H7 (cell line): ENCODE data around the gene WNK4. TPM values are rescaled to one million over a fixed set of nuclear protein-coding genes. Genes with fewer than 3 reads are reported as not detected.

Source experiments
- DNase-seq: peaks from one replicate; pipeline ENCODE4 v3.0.0; 2012
- H3K27me3 ChIP-seq: 2 replicates; pipeline ENCODE4 v1.6.0; 2011; ENCODE audit warnings: mild to moderate bottlenecking, low read length; ENCODE audit not compliant: control insufficient read depth, insufficient read depth
- H3K36me3 ChIP-seq: replicated peaks from 2 replicates; pipeline ENCODE4 v1.5.1; 2011; ENCODE audit warnings: low read length; ENCODE audit not compliant: control insufficient read depth, insufficient read depth
- H3K4me3 ChIP-seq: 2 replicates; pipeline ENCODE4 v1.5.1; 2011; ENCODE audit warnings: low read depth, mild to moderate bottlenecking, control low read depth, low read length, moderate library complexity; ENCODE audit not compliant: insufficient read depth
- total RNA-seq: library from RNA; depleted of rRNA; stranded (reverse); fragments of >200 nt; shearing (Covaris generic); gene quantifications from 2 replicates; pipeline ENCODE4 v1.2.3, GENCODE V29; 2014

The WNK4 gene
- total RNA-seq, 1 experiment from 2014 or later: 0.24 TPM

DNA sequence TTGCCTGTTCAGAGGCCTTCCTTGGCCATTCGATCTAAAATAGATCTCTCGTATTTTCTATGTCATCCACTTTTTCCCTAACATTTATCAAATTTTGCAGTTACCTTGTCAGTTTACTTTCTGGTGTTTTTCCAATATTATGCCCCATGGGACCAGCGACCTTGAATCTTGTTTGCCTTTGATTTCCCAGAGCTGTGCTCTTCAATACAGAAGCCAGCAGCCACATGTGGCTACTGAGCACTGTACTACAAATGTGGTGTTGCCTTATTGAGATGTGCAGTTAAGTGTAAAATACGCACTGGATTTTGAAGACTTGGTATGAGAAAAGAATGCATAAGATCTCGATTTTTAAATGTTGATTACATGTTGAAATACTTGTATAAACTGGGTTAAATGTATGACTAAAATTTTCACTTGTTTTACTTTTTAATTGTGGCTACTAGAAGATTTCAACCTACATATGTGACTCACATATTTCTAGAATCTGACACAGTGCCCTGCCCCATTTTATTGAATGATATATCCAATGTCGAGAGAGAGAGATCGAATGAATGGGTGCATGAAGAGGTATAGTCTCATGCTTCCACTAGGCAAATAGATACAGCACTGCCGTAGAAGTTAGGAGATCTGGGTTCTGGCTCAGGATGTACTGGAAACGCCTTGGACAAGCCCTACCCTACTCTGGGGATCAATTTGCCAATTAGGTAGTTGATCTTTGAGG is 52.0 kb downstream of the WNK4 start:
- H3K4me3 ChIP-seq: peak overlapping the region; percentile 99
- DNase-seq: no peak
- peaks cover 12% of the 10 kb centered on the region for H3K36me3 ChIP-seq
- no peaks in the 10 kb centered on the region; the same call in 1 of the 2 replicates for H3K27me3 ChIP-seq

DNA sequence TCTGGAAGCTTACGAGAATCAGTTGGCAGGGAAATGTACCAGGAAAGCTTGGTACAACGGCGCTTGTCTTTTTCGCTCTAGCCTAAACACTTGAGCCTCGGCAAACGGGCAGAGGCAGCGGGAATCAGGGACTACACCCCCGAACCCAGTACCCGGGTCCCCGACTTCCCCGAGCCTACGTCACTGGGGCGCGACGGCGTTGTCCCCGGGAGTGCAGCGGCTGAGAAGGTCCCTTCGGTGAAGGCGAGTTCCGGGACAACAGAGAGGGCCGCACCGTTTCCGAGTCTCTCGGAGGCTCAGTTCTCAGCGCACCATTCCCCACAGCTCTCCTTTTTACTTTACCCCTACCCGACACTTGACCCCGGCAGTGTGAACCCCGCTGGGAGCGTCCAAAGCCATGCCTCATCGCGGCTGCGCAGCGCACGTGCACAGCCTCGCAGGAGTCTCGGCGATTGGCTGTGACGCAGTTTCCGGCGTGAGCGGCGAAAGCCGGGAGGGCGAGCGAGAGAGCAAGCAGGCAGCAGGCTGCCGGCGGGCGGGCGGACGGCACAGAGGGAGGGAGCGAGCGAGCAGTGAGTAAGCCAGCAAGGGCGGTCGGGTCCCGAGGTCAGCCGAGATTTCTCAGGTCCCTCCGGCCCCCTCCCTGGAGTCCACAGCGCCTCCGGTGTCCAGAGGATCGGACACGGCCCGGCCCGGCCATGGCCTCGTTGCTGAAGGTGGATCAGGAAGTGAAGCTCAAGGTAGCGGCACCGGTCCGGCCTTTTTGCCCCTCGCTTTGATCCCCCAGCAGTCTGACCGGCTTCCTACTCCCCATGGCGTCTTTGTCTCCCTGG is 52.7 kb downstream of the WNK4 start, which contains the start of gene PSME3:
PSME3 (plus strand) TSS at position 464 of the 833 bp plus-strand sequence; CDS start at position 699, 235 bp downstream.
- peaks cover 19% of the 10 kb centered on the region for H3K36me3 ChIP-seq
- peak; percentile 96 for DNase-seq
- H3K27me3 ChIP-seq: no peaks in the 10 kb centered on the region; the same call in 1 of the 2 replicates
- peak within 1 kb of the TSS; percentile 99 for H3K4me3 ChIP-seq

- no peak for DNase-seq
- H3K36me3 ChIP-seq: peaks cover 25% of the 10 kb centered on the region
- peak overlapping the region; percentile 99 for H3K4me3 ChIP-seq
- H3K27me3 ChIP-seq: no peaks in the 10 kb centered on the region
Observed at GRCh38 chr17:42833767-42834422, 53.5 kb downstream of the WNK4 start.

DNA sequence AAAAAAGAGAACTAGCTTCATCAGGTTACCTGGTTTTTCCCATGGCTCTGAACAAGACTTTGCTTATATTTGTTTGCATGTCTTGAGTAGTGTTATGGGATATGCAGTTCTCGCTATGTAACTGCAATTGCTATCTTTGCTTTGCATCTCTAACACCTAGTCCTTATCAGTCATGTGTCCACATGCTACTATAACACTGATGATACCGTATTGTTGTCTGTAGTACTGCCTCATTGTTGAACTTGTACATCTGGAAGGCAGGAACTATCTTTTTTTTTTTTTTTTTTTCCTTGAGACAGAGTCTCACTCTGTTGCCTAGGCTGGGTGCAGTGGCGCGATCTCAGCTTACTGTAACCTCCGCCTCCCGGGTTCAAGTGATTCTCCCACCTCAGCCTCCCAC is 55.3 kb downstream of the WNK4 start:
- no peak for DNase-seq
- H3K4me3 ChIP-seq: no peak overlapping the region
- H3K27me3 ChIP-seq: no peaks in the 10 kb centered on the region
- H3K36me3 ChIP-seq: peaks cover 31% of the 10 kb centered on the region

DNA sequence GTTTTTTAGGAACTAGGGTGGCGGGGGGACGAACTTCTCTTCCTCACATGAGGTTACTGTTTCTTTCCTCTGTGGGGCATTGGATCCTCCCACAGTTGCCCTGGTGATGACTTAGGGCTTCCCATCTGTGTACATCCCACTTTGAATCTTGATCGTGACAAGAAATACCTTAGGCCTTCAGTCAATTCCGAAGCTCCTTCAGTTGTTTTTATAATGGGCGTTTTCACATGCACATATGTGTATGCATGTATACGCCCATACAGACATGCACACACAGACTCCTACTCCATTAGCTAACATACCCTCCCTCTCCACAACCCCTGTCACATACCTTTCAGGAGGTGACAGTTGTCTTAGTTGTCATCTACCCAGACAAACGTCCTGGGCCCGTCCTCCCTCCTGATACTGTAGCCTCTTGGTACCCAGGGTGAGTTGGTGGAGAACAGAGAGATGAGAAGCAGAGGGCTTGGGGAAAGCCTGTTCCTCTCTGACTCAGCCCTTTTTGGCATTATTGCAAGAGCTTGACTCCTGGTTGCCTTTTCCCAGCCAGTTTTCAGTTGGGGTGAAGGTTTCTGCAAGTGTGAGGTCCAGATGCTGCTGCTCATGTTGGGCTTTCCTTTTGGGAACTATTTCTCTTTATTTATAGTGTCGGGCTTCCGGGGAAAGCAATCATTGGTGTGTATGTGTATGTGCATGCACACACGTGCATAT is 61.7 kb downstream of the WNK4 start:
- no peak for DNase-seq
- Histone ChIP-seq H3K27me3 (no peaks in the 10 kb centered on the region), H3K4me3 (no peak overlapping the region), H3K36me3 (peaks cover 51% of the 10 kb centered on the region)

GRCh38 chr17:42843358-42843934 is 63.0 kb downstream of the WNK4 start:
- H3K27me3 ChIP-seq: no peaks in the 10 kb centered on the region
- peak; percentile 91 for DNase-seq
- no peak overlapping the region for H3K4me3 ChIP-seq
- H3K36me3 ChIP-seq: peaks cover 42% of the 10 kb centered on the region

- Histone ChIP-seq H3K4me3 (no peak within 1 kb of the TSS), H3K36me3 (peaks cover 33% of the 10 kb centered on the region), H3K27me3 (no peaks in the 10 kb centered on the region)
- DNase-seq: no peak
Observed at GRCh38 chr17:42844271-42844670, 63.9 kb downstream of the WNK4 start, which contains the start of gene AOC2. Gene AOC2, plus strand, starts transcription at chr17:42844580. Its CDS starts 47 bp downstream, at chr17:42844627.

- H3K4me3 ChIP-seq: no peak overlapping the region
- DNase-seq: peak; percentile 35
- H3K36me3 ChIP-seq: peaks cover 31% of the 10 kb centered on the region
- H3K27me3 ChIP-seq: no peaks in the 10 kb centered on the region
Observed at GRCh38 chr17:42844761-42845555, 64.5 kb downstream of the WNK4 start.

GRCh38 chr17:42845556-42845917 is 65.1 kb downstream of the WNK4 start:
- DNase-seq: peak; percentile 19

DNA sequence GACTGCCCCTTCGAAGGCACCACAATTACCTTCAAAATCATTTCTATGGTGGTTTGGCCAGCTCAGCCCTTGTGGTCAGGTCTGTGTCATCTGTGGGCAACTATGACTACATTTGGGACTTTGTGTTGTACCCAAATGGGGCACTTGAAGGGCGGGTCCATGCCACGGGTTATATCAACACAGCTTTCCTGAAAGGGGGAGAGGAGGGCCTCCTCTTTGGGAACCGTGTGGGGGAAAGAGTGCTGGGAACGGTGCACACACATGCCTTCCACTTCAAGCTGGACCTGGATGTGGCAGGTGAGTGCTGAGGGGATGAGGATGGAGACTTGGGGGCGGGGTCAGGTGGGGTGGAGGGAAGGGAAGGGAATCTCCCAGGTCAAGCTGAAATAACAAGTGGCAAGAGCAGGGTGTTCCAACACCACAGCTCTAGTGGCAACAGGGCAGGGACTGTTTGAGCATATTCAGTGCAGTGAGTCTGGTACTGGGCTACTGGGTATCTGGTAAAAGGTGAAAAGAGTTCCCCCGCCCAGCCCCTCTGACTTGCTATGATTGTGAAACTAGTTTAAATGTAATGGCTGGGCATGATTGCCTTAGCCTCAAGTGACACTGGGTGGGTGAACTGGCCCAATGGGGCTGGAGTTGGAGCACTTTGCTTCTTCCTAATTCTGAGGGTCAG is 65.6 kb downstream of the WNK4 start:
- H3K36me3 ChIP-seq: peaks cover 31% of the 10 kb centered on the region
- no peak overlapping the region for H3K4me3 ChIP-seq
- no peak for DNase-seq
- H3K27me3 ChIP-seq: no peaks in the 10 kb centered on the region

More at GRCh38 chr17:42845556-42845917, 65.1 kb downstream of the WNK4 start:
- Histone ChIP-seq H3K36me3 (peaks cover 31% of the 10 kb centered on the region), H3K27me3 (no peaks in the 10 kb centered on the region), H3K4me3 (no peak overlapping the region)
